ENCODE data around the gene GRK3. TPM values are rescaled to one million over a fixed set of nuclear protein-coding genes. Genes with fewer than 3 reads are reported as not detected.
"Not testable (repeated sequence)": the region's sequence is repeated elsewhere in the genome, so short reads cannot be mapped to it uniquely, and the experiment has no call there.

GRK3 gene
- polyA plus RNA-seq, 1 donor: 14.2 TPM

- H3K4me3 ChIP-seq (ENCODE audit: low read length): no peak overlapping the region
- H3K36me3 ChIP-seq (ENCODE audit: control insufficient read depth, insufficient read depth, low read length): no peaks in the 10 kb centered on the region
- H3K4me1 ChIP-seq (ENCODE audit: control insufficient read depth, insufficient read depth, low read length): no peaks in the 10 kb centered on the region
- H3K27me3 ChIP-seq (ENCODE audit: control insufficient read depth, insufficient read depth, low read length): peaks cover 6% of the 10 kb centered on the region
- WGBS (ENCODE audit: insufficient coverage, low lambda C conversion rate): no CpG with 5 or more reads among the region's 10 CpGs
- no peak for DNase-seq
- H3K27ac ChIP-seq (ENCODE audit: low read length): no peak overlapping the region
- H3K9me3 ChIP-seq (ENCODE audit: control insufficient read depth, low read depth, low read length): no peaks in the 10 kb centered on the region
Observed at GRCh38 chr22:25548866-25549464, 15.5 kb upstream of the GRK3 start.

DNA sequence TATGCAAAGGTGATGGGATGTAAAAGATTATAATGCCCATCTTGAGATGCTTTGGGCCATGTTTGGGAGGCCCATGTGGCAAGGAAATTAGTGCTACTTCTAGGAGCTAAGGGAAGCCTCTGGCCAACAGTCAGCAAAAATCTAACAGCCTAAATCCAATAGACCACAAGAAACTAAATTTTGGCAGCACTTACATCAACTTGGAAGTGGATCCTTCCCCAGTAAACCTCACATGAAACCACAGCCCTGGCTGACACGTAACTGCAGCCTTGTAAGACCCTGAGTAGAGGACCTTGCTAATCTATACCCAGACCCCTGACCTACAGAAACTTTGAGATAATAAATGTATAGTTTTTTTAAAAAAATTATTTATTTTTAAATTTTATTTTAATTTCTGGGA is 13.1 kb upstream of the GRK3 start:
- DNase-seq: no peak
- H3K27me3 ChIP-seq (ENCODE audit: control insufficient read depth, insufficient read depth, low read length): peaks cover 6% of the 10 kb centered on the region
- no peaks in the 10 kb centered on the region for H3K36me3 ChIP-seq (ENCODE audit: control insufficient read depth, insufficient read depth, low read length)
- no peaks in the 10 kb centered on the region for H3K9me3 ChIP-seq (ENCODE audit: control insufficient read depth, low read depth, low read length)
- WGBS (ENCODE audit: insufficient coverage, low lambda C conversion rate): no CpG with 5 or more reads among the region's 1 CpG
- no peaks in the 10 kb centered on the region for H3K4me1 ChIP-seq (ENCODE audit: control insufficient read depth, insufficient read depth, low read length)
- no peak overlapping the region for H3K27ac ChIP-seq (ENCODE audit: low read length)
- no peak overlapping the region for H3K4me3 ChIP-seq (ENCODE audit: low read length)

- no CpG with 5 or more reads among the region's 1 CpG for WGBS (ENCODE audit: insufficient coverage, low lambda C conversion rate)
- H3K27me3 ChIP-seq (ENCODE audit: control insufficient read depth, insufficient read depth, low read length); H3K27ac ChIP-seq (ENCODE audit: low read length); H3K4me3 ChIP-seq (ENCODE audit: low read length); H3K9me3 ChIP-seq (ENCODE audit: control insufficient read depth, low read depth, low read length); H3K36me3 ChIP-seq (ENCODE audit: control insufficient read depth, insufficient read depth, low read length); H3K4me1 ChIP-seq (ENCODE audit: control insufficient read depth, insufficient read depth, low read length); DNase-seq: not testable (repeated sequence)
Observed at GRCh38 chr22:25552405-25552804, 12.1 kb upstream of the GRK3 start.

- WGBS (ENCODE audit: insufficient coverage, low lambda C conversion rate): no CpG with 5 or more reads among the region's 2 CpGs
- H3K27me3 ChIP-seq (ENCODE audit: control insufficient read depth, insufficient read depth, low read length): peaks cover 6% of the 10 kb centered on the region
- no peak overlapping the region for H3K27ac ChIP-seq (ENCODE audit: low read length)
- H3K36me3 ChIP-seq (ENCODE audit: control insufficient read depth, insufficient read depth, low read length): no peaks in the 10 kb centered on the region
- H3K4me3 ChIP-seq (ENCODE audit: low read length): no peak overlapping the region
- no peaks in the 10 kb centered on the region for H3K9me3 ChIP-seq (ENCODE audit: control insufficient read depth, low read depth, low read length)
- no peaks in the 10 kb centered on the region for H3K4me1 ChIP-seq (ENCODE audit: control insufficient read depth, insufficient read depth, low read length)
- DNase-seq: no peak
Observed at GRCh38 chr22:25553131-25553530, 11.3 kb upstream of the GRK3 start.

DNA sequence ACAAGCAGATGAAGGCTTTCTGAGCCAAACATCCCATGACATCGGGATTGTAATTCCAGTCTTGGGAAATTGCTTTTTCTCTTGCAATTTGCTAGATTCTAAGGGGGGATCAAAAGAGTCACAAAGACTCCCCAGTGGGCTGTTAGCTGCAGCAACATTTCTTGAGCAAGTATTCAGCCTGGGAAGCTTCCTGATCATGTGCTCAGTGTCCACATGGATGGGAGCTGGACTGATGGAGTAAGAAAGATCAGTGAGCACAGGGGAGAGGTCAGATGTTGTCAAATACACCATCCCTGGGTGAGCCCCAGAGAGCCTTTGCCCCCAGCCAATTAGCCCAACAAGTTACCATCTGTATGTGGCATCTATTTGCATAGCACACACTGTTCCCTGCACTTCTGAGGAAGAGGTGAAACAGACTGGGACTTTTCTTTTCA is 10.2 kb upstream of the GRK3 start:
- H3K4me1 ChIP-seq (ENCODE audit: control insufficient read depth, insufficient read depth, low read length): no peaks in the 10 kb centered on the region
- peak; percentile 9 to 33 for DNase-seq
- no CpG with 5 or more reads among the region's 1 CpG for WGBS (ENCODE audit: insufficient coverage, low lambda C conversion rate)
- no peak overlapping the region for H3K4me3 ChIP-seq (ENCODE audit: low read length)
- H3K27ac ChIP-seq (ENCODE audit: low read length): no peak overlapping the region
- no peaks in the 10 kb centered on the region for H3K36me3 ChIP-seq (ENCODE audit: control insufficient read depth, insufficient read depth, low read length)
- no peaks in the 10 kb centered on the region for H3K9me3 ChIP-seq (ENCODE audit: control insufficient read depth, low read depth, low read length)
- peaks cover 3% of the 10 kb centered on the region for H3K27me3 ChIP-seq (ENCODE audit: control insufficient read depth, insufficient read depth, low read length)

DNA sequence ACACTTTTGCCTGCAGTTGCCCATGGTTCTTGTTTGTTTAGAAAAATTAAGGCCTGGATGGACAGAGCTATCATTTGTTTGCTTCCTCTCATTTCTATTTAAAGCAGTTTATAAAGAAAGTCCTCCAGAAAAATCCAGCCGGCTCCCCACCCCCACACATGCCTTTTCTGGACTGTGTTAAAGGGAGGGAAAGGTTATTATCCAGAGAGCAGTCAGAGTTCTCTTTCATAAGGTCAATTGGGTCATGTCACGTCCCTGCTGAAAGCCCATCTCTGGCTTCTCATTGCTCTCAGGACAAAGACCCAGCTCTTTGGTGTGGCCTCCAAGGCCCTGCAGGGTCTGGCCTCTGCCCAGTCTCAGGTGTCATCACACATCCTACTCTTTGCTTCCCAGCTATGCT is 9.8 kb upstream of the GRK3 start:
- 40% methylated on average over 1 of the region's 2 CpGs for WGBS (ENCODE audit: insufficient coverage, low lambda C conversion rate)
- Histone ChIP-seq H3K36me3 (ENCODE audit: control insufficient read depth, insufficient read depth, low read length) (no peaks in the 10 kb centered on the region), H3K4me3 (ENCODE audit: low read length) (no peak overlapping the region), H3K4me1 (ENCODE audit: control insufficient read depth, insufficient read depth, low read length) (no peaks in the 10 kb centered on the region), H3K27me3 (ENCODE audit: control insufficient read depth, insufficient read depth, low read length) (peaks cover 3% of the 10 kb centered on the region), H3K9me3 (ENCODE audit: control insufficient read depth, low read depth, low read length) (no peaks in the 10 kb centered on the region), H3K27ac (ENCODE audit: low read length) (no peak overlapping the region)
- DNase-seq: peak in 1 of 2 donors; percentile 9

DNA sequence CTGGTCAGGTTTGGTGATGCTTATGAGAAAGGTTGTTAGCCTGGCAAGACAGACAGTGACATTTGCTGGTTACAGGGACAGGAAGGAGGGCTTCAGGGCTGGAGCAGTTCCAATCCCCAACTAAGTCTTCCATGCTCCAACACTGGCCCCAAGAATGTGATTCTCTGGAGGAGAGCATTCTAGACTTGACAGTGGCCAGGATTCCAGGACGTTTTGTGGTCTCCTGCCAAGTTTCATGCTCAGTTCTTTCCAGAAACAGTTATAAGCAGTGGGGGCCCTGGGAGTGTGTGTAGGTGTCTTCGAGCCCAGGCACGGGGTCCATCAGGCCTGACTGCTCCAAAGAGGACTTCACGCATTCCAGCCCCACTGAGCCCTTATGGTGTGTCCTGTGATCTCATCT is 8.9 kb upstream of the GRK3 start:
- no peak for DNase-seq
- Histone ChIP-seq H3K27me3 (ENCODE audit: control insufficient read depth, insufficient read depth, low read length) (no peaks in the 10 kb centered on the region), H3K9me3 (ENCODE audit: control insufficient read depth, low read depth, low read length) (no peaks in the 10 kb centered on the region), H3K4me1 (ENCODE audit: control insufficient read depth, insufficient read depth, low read length) (no peaks in the 10 kb centered on the region), H3K4me3 (ENCODE audit: low read length) (no peak overlapping the region), H3K27ac (ENCODE audit: low read length) (no peak overlapping the region), H3K36me3 (ENCODE audit: control insufficient read depth, insufficient read depth, low read length) (no peaks in the 10 kb centered on the region)
- WGBS (ENCODE audit: insufficient coverage, low lambda C conversion rate): no CpG with 5 or more reads among the region's 4 CpGs

DNA sequence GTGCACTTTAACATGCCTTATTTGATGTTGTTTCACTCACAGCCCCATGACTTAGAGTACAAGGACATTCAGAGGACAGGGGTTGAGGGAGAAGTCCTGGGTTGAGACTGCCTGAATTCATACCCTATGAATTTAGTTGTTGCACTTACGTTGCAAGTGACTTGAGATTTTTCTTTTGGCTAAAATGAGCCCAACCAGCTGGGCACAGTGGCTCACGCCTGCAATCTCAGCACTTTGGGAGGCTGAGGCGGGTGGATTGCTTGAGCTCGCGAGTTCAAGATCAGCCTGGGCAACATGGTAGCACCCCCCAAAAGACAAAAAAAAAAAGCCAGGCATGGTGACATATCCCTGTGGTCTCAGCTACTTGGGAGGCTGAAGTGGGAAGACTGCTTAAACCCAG is 7.3 kb upstream of the GRK3 start:
- H3K36me3 ChIP-seq (ENCODE audit: control insufficient read depth, insufficient read depth, low read length): no peaks in the 10 kb centered on the region
- H3K4me1 ChIP-seq (ENCODE audit: control insufficient read depth, insufficient read depth, low read length): no peaks in the 10 kb centered on the region
- no peak overlapping the region for H3K4me3 ChIP-seq (ENCODE audit: low read length)
- H3K9me3 ChIP-seq (ENCODE audit: control insufficient read depth, low read depth, low read length): no peaks in the 10 kb centered on the region
- no peaks in the 10 kb centered on the region for H3K27me3 ChIP-seq (ENCODE audit: control insufficient read depth, insufficient read depth, low read length)
- no peak overlapping the region for H3K27ac ChIP-seq (ENCODE audit: low read length)
- DNase-seq: no peak
- WGBS (ENCODE audit: insufficient coverage, low lambda C conversion rate): no CpG with 5 or more reads among the region's 5 CpGs

DNA sequence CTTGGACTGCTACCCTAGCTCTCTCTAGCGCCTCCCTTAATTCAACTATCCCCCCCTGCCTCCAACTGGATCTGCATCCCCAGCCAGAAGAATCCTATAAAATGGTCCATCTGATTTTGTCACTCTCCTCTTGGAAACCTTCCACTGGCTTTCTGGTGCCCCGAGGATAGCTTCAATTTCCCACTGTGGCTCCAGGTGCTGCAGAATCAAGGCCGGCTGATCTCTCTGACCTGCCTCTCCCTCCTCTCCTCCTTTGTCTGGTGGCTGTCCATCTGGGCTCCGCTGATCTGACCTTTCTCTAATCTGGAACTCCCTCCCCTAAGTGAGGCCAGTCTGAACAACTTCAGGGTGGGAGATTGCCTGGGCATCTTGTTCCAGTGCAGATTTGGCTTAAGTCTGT is 6.1 kb upstream of the GRK3 start:
- Histone ChIP-seq H3K4me3 (ENCODE audit: low read length) (no peak overlapping the region), H3K27ac (ENCODE audit: low read length) (no peak overlapping the region), H3K27me3 (ENCODE audit: control insufficient read depth, insufficient read depth, low read length) (no peaks in the 10 kb centered on the region), H3K9me3 (ENCODE audit: control insufficient read depth, low read depth, low read length) (no peaks in the 10 kb centered on the region), H3K4me1 (ENCODE audit: control insufficient read depth, insufficient read depth, low read length) (no peaks in the 10 kb centered on the region), H3K36me3 (ENCODE audit: control insufficient read depth, insufficient read depth, low read length) (no peaks in the 10 kb centered on the region)
- DNase-seq: no peak
- WGBS (ENCODE audit: insufficient coverage, low lambda C conversion rate): no CpG with 5 or more reads among the region's 4 CpGs

DNA sequence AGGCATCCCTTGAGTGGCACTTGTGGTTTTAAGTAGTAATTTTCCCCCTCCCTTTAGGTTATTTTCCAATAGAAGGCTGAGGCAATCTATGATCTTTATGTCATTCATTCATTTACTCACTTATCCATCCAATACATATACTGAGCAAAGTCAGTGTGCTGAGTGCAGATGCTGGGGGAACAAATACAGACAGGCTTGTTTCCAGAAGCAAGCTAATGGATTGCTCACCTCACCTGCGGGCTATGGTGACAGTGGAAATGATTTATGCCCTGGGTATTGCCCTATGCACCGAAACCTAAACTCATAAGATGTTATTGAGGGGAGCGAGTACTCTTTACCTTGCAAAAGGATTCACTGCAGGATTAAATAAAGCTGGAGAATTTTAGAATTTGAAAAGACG is 4.6 kb upstream of the GRK3 start:
- not testable (repeated sequence) for DNase-seq; H3K36me3 ChIP-seq (ENCODE audit: control insufficient read depth, insufficient read depth, low read length); H3K27ac ChIP-seq (ENCODE audit: low read length); H3K4me3 ChIP-seq (ENCODE audit: low read length); H3K27me3 ChIP-seq (ENCODE audit: control insufficient read depth, insufficient read depth, low read length); H3K4me1 ChIP-seq (ENCODE audit: control insufficient read depth, insufficient read depth, low read length); H3K9me3 ChIP-seq (ENCODE audit: control insufficient read depth, low read depth, low read length)
- no CpG with 5 or more reads among the region's 4 CpGs for WGBS (ENCODE audit: insufficient coverage, low lambda C conversion rate)

- not testable (repeated sequence) for H3K4me1 ChIP-seq (ENCODE audit: control insufficient read depth, insufficient read depth, low read length); H3K4me3 ChIP-seq (ENCODE audit: low read length); H3K27ac ChIP-seq (ENCODE audit: low read length); H3K36me3 ChIP-seq (ENCODE audit: control insufficient read depth, insufficient read depth, low read length); H3K9me3 ChIP-seq (ENCODE audit: control insufficient read depth, low read depth, low read length); H3K27me3 ChIP-seq (ENCODE audit: control insufficient read depth, insufficient read depth, low read length); DNase-seq
- WGBS (ENCODE audit: insufficient coverage, low lambda C conversion rate): no CpG with 5 or more reads among the region's 3 CpGs
Observed at GRCh38 chr22:25561182-25561581, 3.3 kb upstream of the GRK3 start.

Measured in large intestine (tissue), 3 donors.